ENCODE data around the gene MRPS2.
"Not testable (repeated sequence)": the region's sequence is repeated elsewhere in the genome, so short reads cannot be mapped to it uniquely, and the experiment has no call there.

MRPS2 gene

DNA sequence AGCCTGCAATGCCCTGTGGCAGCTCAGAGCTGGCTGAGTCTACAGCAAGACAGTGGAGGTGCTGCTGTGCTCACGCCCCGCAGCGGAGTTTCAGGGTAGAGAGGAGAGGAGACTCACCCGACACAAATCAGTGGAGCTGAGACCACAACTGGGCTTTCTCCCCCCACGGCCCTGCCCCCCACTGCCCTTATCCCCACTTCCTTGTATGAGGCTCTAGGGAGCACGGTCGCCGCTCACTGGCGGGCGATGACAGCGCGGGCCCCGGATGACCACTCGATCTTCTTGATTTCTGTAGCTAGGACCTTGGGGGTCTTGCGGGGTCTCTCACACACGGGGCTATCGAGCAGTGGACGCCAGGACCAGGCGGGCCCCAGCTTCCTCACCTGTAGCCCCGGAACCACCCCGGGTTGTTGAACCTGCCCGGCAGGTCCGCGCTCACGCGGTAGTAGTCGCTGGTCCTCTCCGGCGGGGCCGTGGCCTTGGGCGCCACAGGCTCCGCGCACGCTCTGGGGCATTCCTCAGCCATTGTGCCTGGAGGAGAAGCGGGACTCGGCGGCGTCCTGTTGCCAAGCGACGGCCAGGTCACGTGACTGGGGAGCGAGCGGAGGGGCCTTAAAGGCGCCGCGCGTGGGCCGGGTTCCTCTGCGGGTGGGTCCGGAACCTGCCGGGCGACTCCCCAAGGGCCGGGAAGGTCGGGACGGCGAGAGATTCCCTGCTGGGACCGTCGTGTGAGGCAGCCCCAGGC is 984 bp upstream of the MRPS2 start:
- peak; percentile 92 for DNase-seq
- ATAC-seq: peak; percentile 37

DNA sequence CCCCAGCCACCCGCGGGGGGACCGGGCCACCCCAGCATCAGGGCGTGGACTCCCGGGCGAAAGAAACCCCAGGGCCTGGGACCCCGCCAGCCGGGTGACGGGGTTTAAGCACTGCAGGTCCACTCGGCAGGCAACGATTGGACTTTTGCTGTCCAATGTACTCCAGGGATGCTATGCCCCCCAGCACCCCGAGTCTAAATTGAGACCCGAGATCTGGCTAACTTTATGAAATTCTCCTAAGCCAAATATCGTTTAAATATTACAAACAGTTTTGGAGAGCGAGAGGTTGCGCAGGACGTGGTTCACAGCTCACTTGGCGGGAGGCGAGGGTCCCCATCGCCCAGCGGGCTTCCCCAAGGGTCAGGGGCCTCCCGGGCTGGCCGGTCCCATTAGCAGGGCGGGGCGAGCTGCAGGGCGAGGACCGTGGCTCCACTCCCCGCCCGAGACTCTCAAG is 384 bp upstream of the MRPS2 start:
- ATAC-seq: no peak
- DNase-seq: no peak

GRCh38 chr9:135501261-135502167 is 1.0 kb downstream of the MRPS2 start:
- ATAC-seq: no peak
- DNase-seq: no peak

DNA sequence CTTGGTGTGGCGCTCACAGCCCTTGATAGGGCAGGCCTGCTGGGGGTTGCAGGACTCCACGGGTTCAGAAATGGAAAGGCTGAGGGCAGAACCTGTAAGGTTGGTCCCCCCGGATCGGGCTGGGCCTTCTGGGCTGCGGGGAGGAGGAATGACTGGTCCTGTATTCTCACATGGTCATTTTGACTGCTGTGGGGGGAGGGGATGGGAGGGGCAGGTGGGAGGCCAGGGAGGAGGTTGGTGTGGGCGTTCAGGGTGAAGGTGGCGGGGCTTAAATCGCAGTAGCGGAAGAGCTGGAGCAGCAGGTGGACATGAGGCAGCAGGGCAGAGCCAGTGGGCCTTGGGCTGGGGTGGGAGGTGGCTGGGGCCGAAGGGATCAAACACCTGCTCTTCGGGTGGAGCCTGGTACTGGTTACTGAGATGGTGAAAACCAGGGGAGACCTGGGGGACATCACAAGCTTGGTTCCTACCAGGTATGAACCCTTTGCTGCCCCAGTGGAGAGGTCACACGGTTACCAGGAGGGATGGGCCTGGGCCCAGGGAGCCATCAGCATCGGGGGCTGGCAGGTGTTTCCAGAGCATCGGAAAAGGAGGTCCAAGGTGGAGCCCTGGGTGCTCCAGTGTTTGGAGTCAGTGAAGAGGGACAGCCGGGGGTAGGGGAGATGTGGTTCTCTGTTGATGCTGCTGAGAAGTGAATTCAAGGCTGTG is 1.8 kb downstream of the MRPS2 start:
- ATAC-seq: no peak
- no peak for DNase-seq

DNA sequence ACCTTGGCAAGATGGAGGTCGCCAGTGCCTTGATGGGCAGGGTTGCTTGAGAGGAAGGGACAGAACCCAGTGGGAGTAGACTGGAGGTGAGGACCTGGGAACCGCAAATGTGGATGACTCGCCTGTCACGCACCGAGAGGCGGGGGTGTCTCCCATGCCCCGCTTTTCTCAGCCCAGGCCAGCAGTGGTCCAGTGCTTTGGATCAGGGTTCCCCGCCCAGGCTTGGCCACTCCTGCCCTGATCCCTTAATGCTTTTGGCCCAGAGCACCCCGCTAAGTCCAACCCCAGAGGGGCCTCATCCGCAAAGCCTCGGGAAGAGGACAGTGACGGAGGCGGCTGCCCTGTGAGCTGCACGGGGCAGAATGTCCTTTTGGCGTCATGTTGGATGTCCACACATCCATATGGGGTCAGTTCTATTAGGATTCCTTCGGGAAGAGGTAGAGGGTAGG is 2.4 kb downstream of the MRPS2 start:
- ATAC-seq: no peak
- DNase-seq: no peak

DNA sequence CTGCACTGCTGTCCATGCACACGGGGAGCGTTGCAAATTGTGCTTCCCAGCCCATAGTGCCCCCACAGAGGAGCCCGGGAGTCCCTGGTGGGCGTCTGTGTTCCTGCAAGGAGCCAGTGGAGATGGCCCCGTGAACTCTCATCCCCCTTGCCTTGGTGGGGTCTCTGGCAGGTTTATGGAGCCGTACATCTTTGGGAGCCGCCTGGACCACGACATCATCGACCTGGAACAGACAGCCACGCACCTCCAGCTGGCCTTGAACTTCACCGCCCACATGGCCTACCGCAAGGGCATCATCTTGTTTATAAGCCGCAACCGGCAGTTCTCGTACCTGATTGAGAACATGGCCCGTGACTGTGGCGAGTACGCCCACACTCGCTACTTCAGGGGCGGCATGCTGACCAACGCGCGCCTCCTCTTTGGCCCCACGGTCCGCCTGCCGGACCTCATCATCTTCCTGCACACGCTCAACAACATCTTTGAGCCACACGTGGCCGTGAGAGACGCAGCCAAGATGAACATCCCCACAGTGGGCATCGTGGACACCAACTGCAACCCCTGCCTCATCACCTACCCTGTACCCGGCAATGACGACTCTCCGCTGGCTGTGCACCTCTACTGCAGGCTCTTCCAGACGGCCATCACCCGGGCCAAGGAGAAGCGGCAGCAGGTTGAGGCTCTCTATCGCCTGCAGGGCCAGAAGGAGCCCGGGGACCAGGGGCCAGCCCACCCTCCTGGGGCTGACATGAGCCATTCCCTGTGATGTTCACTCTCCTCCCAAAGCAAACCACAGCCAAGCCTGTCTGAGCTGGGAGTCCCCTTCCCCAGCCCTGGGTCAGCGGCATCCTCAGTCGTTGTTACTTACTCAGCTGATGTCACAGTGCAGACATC is 3.1 kb downstream of the MRPS2 start:
- ATAC-seq (no peak), DNase-seq (no peak)

- ATAC-seq: no peak
Measured at GRCh38 chr9:135504262-135505243, 4.1 kb downstream of the MRPS2 start.

DNA sequence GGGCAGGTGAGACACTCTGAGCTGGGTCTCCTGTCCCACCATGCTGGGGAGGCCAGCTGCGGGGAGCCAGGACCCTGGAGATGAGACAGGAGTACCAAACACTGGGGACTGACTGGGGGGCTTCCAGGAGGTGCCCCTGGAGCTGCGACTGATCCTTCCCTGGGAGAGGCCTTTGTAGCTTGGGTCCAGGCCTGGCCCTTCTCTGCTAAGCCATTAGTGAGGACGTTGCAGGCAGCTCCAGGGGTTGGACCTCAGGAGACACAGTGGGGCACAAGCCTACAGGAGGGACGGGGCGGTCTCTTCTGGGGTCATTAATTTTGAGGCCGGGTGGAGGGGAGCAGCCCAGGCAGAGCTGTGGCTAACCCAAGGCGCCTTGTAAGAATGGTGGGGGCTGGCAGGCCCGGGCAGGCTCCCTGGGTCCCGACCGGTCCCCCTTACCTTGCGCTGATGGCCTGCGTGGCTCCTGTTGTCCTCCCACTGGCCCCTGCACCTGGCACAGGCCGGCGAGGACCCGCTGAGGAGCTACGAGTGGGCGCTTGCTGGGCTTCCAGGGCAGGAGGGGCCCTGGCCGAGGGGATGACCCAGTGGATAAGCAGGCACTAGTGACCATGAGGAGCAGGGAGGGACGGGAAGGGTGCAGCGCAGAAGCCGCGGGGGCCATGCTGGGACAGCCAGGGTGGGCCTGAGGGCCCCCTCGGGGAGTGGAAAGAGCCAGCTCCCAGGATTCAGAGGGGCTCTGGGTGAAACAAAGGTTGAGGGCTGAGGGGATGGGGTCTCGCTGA is 5.1 kb downstream of the MRPS2 start:
- DNase-seq (no peak), ATAC-seq (no peak)

More at GRCh38 chr9:135504262-135505243, 4.1 kb downstream of the MRPS2 start:
- DNase-seq: peak; percentile 68

DNA sequence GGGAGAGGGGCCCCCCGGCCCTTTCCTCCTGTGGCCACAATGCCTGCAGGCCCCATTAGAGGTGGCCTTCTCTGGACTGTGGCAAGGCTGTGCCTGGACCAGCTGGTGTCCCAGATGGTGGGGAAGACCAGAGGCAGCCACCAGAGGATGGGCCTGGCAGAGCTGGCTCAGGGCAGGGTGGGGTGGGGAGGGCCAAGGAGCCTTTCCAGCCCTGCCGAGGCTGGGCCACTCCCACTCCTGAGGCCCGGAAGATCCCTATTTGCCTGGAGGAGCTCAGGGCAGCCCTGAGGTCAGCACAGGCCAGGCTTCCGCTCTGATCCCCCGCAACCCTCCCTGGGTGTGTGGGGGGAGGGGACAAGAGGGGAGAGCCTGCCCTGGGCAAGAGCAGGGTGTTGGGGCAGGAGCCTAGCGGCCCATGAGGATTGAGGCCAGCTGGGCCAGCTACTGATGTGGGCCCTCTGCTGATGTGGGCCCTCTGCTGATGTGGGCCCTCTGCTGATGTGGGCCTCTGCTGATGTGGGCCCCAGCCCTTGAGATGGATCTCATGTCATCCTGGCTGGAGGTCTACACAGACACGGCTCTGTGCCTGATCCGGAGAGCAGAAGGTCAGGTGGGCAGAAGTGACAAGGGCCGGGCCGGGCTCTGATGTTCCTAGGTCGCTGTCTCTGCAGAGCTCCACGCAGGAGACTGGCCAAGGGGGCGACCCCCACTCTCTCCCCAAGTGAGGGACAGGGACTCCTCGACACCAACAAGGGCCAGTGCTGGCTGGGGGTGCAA is 6.0 kb downstream of the MRPS2 start:
- ATAC-seq (no peak), DNase-seq (no peak)

DNA sequence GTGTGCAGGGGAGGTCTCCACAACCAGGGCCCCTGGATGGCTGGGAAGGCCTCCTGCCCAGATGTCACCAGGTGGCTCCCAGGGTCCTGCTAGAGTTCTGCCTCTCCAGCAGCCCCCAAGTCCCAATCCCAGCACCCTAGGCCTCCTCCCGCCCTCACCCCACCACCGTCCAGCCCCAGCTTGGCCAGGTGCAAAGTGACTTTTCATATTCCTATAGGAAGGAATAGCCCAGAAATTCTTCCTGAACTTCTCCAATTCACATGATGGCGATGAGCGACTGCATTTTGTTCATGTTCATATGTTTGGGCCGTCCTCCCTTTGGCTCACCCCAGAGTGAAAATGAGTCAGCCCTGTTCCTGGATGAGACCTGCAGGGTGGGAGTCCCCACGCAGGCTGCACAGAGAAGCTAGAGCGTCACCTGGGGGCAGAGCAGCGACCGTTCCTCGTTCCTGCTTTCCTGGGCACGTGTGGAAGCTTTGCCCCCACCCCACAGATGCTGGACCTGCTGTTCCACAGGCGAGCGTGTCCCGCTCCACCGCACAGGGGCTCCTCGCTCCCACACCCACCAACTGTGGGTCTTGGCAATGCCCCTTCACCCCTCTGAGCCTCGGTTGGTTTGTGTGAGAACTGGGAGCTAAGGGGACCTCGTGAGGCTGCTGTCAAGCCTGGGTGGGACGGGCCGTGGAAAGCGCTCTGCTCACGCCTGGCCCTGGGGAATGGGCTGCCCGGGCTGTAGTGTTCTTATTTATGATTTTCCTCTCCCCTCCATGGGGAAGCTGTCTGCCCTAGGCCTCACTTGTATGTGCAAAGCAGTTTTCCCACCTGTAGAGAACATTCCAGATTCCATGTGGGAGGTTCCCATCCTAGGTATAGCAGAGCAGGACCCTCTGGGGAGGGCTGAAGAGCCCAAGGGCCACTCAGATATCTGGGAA is 6.9 kb downstream of the MRPS2 start:
- DNase-seq (no peak), ATAC-seq (no peak)

- DNase-seq: no peak
- ATAC-seq: no peak
Measured at GRCh38 chr9:135508211-135508820, 7.8 kb downstream of the MRPS2 start.

- DNase-seq (no peak), ATAC-seq (no peak)
Measured at GRCh38 chr9:135509458-135509857, 9.0 kb downstream of the MRPS2 start.

- DNase-seq: no peak
- ATAC-seq: no peak
Measured at GRCh38 chr9:135512241-135512603, 11.7 kb downstream of the MRPS2 start.

DNA sequence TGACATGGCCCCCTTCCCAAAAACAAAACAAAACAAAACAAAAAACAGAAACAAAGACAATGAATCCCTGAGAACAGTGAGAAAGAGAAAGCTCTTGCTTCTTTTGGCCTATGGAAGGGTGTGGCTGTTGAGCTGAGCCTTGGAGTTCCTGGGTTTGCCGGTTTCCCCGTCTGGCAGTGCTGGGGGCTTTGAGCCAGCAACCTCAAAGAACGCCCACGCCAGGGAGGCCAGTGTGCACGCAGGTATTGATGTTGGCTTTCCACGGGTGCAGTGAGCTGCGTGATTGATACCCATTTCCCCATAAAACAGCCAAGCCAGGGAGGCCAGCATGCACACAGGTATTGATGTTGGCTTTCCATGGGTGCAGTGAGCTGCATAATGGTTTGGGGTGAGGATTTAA is 12.4 kb downstream of the MRPS2 start:
- ATAC-seq (no peak), DNase-seq (no peak)

DNA sequence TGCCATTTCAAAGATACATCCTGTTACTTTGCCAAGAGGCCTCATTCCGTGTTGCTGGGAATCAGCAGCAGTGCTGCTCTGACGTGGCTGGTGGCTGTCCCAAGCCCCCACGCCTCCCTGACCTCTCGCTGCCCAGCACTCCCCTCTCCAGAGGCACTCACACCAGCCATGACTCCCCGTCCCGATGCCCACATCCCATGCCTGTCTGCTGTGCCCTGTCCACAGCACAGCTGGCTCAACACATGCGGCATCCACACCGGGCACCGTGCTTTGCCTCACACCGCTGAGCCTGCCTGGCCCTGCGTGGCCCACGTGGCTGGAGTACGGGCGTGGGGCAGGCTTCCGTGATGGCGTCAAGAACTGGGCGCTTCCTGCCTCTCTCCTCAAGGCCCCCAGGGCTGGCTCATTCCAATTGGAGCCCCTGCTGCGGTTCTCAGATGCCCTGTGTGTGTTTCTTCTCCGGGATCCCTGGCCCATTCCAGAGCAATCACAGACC is 12.9 kb downstream of the MRPS2 start:
- DNase-seq (no peak), ATAC-seq (no peak)

- ATAC-seq, DNase-seq: not testable (repeated sequence)
Measured at GRCh38 chr9:135513906-135514305, 13.4 kb downstream of the MRPS2 start.
